ENCODE results near the gene PNPLA5.

PNPLA5 gene

GRCh38 chr22:43901976-43902643, 10.3 kb upstream of the PNPLA5 start:
- DNase-seq (ENCODE audit: low read depth in 2 of 2) = no peak

DNA sequence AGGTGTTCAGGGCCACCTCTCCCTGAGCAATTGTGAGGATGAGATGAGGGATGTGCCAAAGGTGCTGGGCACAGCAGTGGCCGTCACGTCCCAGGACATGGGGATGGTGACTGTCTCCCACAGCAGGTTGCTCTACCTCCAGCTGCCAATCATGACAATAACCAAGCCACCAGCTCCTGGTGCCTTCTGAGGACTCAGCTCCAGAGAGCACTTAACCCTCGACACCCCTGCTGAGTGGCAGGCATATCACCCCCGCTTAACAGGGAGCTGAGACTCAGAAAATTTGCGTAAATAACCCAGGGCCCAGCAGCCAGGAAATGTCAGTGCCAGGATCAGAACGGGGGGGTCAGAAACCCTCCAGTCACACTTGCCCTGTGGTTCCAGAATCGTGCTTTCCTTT, 8.4 kb upstream of the PNPLA5 start:
- DNase-seq (ENCODE audit: low read depth in 2 of 2) = no peak

DNA sequence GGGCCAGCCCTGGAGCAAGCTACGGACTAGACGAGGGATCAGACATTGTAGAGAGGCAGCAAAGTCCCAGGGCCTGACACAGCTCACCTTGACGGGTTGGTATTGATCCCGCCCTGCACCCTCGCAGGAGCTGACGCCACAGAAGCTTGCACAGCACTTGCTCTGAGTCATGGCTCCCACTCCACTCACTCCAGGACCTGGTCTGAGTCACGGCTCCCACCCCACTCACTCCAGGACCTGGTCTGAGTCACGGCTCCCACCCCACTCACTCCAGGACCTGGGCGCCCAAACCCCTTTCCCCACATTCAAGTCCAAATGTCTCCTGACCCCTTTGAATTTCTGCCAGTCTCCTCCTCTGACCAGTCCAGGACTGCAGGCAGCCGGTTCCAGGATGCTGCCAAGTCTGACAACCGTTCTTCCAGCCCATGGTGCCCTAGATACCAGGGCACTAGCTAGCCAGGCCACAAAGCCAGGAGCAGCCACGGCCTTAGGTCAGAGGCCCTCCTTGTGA, 6.0 kb upstream of the PNPLA5 start:
- no peak for DNase-seq (ENCODE audit: low read depth in 2 of 2)

GRCh38 chr22:43895986-43896645, 4.3 kb upstream of the PNPLA5 start:
- DNase-seq (ENCODE audit: low read depth in 2 of 2) = no peak

GRCh38 chr22:43894122-43894521, 2.3 kb upstream of the PNPLA5 start:
- no peak for DNase-seq (ENCODE audit: low read depth in 2 of 2)

- no peak for DNase-seq (ENCODE audit: low read depth in 2 of 2)
These were observed 1.5 kb upstream of the PNPLA5 start for GRCh38 chr22:43893266-43893665.

DNA sequence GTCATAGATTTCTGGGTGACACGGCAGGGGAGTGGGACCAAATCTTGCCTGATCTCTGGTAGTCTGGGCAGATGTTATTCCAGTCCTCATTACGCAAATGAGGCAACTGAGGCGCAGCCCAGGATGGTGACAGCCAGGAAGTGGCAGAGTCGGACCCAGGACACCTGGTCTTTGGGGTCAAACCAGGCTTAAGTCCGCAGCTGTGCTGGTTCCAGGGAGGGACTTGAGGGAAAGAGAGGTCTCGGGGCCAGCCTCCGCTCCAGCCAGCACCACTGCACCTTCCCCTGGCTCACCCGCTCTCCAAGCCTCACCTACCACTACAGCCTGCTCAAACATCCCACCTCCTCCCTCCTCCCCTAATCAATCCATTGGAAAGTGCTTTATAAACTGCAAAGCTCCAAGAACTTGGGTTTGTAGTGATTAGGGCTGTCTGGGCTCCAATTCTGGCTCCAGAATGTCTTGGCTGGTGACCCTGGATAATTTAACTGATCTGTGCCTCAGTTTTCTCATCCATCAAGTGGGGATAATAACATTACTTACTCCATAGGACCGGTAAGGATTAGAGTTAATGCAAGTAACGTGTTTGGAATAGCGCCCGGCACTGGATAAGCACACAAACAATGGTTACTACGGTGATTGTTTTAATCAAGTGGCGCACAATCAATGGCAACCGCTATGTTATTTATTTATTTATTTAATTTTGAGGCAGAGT, 526 bp upstream of the PNPLA5 start:
- DNase-seq (ENCODE audit: low read depth in 2 of 2) = no peak

GRCh38 chr22:43890901-43891331, 897 bp downstream of the PNPLA5 start:
- no peak for DNase-seq (ENCODE audit: low read depth in 2 of 2)

DNA sequence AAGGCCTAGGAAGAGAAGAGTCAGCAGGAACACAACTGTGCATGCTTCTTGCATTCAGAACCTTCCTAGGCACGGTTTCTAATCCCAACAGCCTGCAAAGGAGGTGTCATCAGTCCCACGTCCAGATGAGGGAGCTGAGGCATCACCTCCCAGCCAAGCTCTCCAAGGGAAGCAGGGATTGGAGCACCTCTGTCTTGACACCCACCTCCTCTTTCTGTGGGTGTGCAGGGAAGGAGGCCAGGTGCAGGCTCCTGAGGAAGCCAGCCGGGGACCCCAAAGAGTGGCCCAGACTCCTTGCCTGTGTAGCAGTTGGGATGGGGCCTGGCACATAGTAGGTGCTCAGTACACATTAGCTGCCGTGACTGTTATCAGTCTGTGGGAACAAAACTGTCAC, 2.0 kb downstream of the PNPLA5 start:
- DNase-seq (ENCODE audit: low read depth in 2 of 2) = no peak

DNA sequence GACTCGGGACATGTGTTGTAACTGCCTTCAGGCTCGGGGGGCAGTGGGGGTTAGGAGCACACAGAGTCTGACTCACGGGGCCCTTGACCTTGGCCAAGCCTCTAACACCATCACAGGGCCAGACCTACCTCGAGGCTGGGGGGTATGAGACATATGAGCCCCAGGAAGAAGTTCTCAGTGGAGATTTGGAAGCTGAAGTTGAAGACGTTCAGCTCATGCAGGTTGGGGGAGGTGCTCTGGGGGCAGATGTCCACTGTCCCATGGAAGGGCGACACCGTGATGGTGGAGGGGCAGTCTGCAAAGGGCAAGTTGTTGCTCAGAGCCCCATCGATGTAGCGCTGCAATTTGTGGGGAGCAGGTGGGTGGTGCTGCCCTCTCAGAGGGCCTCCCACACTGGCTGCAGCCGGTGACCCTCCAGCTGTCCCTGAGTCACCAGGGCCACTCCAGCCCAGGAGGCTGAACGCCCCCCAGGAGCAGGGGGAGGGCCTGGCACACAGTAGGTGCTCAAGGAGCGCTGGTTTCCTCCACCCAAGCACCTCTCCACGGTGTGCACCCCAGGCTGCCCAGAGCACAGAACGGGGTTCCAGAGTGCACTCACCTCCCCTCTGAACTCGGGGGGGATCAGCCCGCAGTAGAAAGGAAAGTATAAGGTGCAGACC, 2.5 kb downstream of the PNPLA5 start:
- no peak for DNase-seq (ENCODE audit: low read depth in 2 of 2)

GRCh38 chr22:43888740-43889139, 3.1 kb downstream of the PNPLA5 start:
- DNase-seq (ENCODE audit: low read depth in 2 of 2) = no peak

GRCh38 chr22:43887391-43887790, 4.4 kb downstream of the PNPLA5 start:
- no peak for DNase-seq (ENCODE audit: low read depth in 2 of 2)

DNA sequence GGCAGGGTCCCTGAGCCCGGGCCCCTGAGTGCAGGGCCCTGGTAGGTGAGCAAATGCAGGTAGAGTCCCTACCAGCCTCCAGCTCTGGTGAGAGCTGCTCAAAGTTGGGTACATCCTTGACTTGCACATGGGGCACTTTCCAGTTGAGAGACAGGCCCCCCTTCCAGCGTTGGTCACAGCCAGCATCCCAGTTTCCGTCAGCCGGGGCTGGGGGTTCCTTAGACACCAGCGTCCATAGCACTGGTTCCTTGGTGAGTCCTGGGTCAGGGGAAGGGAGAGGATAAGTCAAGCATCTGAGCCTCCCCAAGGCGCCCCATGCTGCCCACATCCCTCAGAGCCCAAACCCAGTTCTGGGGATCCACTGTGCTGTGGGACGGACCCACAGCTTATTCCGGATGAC, 5.6 kb downstream of the PNPLA5 start:
- no peak for DNase-seq (ENCODE audit: low read depth in 2 of 2)

DNA sequence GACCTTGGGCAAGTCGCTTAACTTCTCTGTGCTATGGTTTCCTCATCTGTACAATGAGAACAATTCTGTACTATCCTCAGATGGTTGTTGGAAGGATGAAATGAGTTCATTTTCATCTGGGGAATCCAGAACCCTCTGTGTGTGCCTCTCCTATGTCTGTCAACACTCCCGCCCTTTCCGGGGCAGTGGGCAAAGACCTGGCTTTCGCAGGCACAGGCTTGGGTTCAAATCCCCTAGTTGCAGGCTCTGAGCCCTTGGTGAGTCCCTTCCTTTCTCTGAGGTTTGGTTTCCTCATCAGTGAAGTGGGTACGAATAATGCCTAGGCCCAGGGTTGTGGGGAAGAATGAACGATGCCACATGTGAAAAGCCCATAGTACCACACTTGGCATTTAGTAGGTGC, 6.0 kb downstream of the PNPLA5 start:
- no peak for DNase-seq (ENCODE audit: low read depth in 2 of 2)

- DNase-seq (ENCODE audit: low read depth in 2 of 2) = no peak
These were observed 6.5 kb downstream of the PNPLA5 start for GRCh38 chr22:43885319-43885671.

DNA sequence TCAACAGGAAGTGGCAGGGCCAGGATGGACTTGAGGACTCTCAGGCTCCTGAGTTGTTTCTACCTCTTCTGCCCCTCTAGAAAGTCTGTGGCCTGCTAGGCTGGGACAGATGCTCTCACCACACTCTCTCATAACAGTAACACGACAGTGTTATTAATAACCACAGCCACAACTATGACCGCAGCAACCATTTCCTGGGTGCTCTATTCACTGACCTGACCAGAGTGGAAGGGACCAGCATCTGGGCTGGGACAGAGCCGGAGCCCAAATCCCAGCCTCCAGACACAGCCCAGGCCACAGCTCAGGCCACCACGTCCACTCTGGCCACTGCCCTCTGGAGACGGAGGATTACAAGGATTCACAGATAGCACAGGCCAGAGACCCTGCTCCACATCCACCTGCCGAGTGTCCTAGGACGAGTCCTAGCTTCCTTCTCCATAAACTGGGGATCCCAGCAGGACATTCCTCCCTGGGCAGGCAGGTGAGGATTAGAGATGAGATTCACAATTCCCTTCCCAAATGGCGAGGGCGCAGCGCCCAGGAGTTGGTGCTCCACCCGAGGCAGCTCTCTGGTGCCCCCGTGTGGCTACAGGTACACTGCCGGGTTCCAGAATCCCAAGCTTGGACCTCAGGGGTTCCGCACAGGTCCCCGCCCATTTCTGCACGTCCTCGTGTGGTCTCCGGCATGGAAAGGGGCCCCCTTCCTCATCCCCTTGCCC, 7.1 kb downstream of the PNPLA5 start:
- DNase-seq (ENCODE audit: low read depth in 2 of 2) = peak; percentile 51 to 58

- DNase-seq (ENCODE audit: low read depth in 2 of 2) = no peak
These were observed 7.9 kb downstream of the PNPLA5 start for GRCh38 chr22:43883719-43884415.

DNA sequence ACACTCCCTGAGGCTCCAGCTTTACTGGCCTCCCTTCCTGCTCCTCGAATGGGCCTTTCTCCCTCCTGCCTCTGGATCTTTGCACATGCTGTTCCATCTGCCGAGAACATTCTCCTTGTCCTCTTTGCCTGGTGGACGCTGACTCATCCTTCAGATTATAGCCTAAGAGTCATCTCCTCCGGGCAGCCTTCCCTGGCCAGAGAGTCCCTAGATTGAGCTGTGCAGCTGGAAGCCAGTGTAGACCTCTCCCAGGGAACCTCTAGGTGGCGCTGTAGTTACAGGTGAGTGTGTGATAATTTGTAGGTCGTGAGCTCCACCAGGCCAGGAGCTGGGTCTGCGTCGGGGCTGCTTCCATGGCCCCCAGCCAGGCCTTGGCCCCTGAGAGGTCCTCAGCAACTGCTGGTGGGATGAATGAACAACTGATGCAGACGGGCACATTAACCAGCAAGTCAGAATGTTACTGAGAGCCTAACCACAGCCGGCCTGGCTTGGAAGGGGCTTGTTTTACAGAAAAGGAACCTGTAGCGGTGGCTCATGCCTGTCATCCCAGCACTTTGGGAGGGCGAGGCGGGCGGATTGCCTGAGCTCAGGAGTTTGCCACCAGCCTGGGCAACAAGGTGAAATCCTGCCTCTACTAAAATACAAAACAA, 8.7 kb downstream of the PNPLA5 start:
- peak; percentile 26 to 28 for DNase-seq (ENCODE audit: low read depth in 2 of 2)

DNA sequence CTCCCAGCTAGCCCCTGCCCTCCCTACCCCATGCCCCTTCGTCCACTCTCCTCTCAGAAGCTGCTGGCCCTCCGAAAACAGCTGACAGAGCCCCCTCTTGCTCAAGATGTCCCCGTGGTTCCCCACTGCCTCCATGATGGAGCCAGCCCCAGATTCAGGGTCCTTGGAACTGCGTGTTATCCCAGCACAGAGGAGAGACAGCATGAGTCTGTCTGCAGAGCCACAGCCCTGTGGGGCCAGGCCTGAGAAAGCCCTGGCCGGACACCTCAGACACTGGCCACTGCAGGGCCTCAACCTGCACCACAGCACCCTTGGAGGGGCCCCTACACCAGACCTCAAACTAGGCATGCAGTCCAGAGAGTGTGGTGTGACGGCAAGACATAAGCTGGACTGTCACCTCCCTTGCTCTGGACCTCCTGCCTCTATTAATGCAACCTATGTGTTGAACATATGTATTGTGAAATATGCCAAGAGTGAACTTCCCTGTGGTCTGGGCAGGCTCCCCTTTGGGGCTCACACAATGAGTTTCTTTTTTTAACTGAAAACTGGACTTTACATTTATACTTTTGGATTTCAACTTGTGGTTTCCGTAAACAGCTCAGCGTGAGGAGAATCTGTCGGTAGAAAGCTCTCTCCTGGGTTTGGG, 9.6 kb downstream of the PNPLA5 start:
- no peak for DNase-seq (ENCODE audit: low read depth in 2 of 2)

Data from stimulated activated CD8-positive, alpha-beta memory T cell treated with anti-CD3 and anti-CD28 coated beads, Interleukin-2, amount 100 ng/mL, for 48 hours (primary cell).